ENCODE measurements around the gene IGSF9.

- no peak for TF ChIP-seq FOXA1 (IDR thresholded peaks at IDR 0.05)
- no peak for TF ChIP-seq ARNT (IDR thresholded peaks at IDR 0.05)
- no peak for TF ChIP-seq FOXK2 (IDR thresholded peaks at IDR 0.05)
- no peak for TF ChIP-seq TARDBP (IDR thresholded peaks at IDR 0.05)
- TF ChIP-seq L3MBTL2 (conservative IDR thresholded peaks at IDR 0.05) = no peak
- TF ChIP-seq ELF4 (IDR thresholded peaks at IDR 0.05) = no peak
- no peak for TF ChIP-seq SP1 (IDR thresholded peaks at IDR 0.05)
- TF ChIP-seq NFRKB (IDR thresholded peaks at IDR 0.05) = no peak
- no peak for TF ChIP-seq FOXM1 (IDR thresholded peaks at IDR 0.05; ENCODE audit: borderline replicate concordance)
- no peak for TF ChIP-seq HDGF (IDR thresholded peaks at IDR 0.05; ENCODE audit: borderline replicate concordance)
- no peak for TF ChIP-seq SUZ12 (IDR thresholded peaks at IDR 0.05)
- no peak for TF ChIP-seq LEF1 (IDR thresholded peaks at IDR 0.05; ENCODE audit: borderline replicate concordance)
These were observed 574 bp downstream of the IGSF9 start for GRCh38 chr1:159944623-159945455.
